Bronchial epithelial cell (primary cell): ENCODE data around the gene SHMT1. TPM values are rescaled to one million over a fixed set of nuclear protein-coding genes. Genes with fewer than 3 reads are reported as not detected.

Experiments
- DNase-seq: peaks from one replicate; pipeline ENCODE4 v3.0.0-alpha.2; 2010; ENCODE audit warnings: low read depth
- FAIRE-seq: peaks from 2 replicates; lab custom pipeline; 2011; peaks lifted over from hg19 to GRCh38; lab: Jason Lieb, UNC
- H3K27me3 ChIP-seq: 2 replicates; pipeline ENCODE4 v1.5.1; 2011; ENCODE audit warnings: low read length; ENCODE audit not compliant: control insufficient read depth, insufficient read depth
- H3K36me3 ChIP-seq: 2 replicates; pipeline ENCODE4 v1.5.1; 2011; ENCODE audit warnings: low read length; ENCODE audit not compliant: control insufficient read depth, insufficient read depth
- H3K4me3 ChIP-seq: 2 replicates; pipeline ENCODE4 v1.5.1; 2011; ENCODE audit warnings: mild to moderate bottlenecking, low read depth, low read length, control low read depth
- total RNA-seq: library from RNA; depleted of rRNA; stranded (reverse); fragments of >200 nt; gene quantifications from 2 replicates; pipeline ENCODE4 v1.2.1, GENCODE V29; 2014
- TF ChIP-seq, protein P1 (sequence below): IDR thresholded peaks from 2 replicates; pipeline ENCODE4 v1.5.1; 2011; ENCODE audit warnings: mild to moderate bottlenecking, moderate library complexity, low read length, control low read depth, inconsistent platforms; ENCODE audit not compliant: insufficient read depth, severe bottlenecking

The SHMT1 gene
- total RNA-seq, 1 donor from 2014 or later = 15.3 TPM

- Histone ChIP-seq H3K27me3 (no peaks in the 10 kb centered on the region), H3K36me3 (no peaks in the 10 kb centered on the region), H3K4me3 (no peak overlapping the region)
- DNase-seq (no peak), FAIRE-seq (no peak)
- TF ChIP-seq, protein P1, sequence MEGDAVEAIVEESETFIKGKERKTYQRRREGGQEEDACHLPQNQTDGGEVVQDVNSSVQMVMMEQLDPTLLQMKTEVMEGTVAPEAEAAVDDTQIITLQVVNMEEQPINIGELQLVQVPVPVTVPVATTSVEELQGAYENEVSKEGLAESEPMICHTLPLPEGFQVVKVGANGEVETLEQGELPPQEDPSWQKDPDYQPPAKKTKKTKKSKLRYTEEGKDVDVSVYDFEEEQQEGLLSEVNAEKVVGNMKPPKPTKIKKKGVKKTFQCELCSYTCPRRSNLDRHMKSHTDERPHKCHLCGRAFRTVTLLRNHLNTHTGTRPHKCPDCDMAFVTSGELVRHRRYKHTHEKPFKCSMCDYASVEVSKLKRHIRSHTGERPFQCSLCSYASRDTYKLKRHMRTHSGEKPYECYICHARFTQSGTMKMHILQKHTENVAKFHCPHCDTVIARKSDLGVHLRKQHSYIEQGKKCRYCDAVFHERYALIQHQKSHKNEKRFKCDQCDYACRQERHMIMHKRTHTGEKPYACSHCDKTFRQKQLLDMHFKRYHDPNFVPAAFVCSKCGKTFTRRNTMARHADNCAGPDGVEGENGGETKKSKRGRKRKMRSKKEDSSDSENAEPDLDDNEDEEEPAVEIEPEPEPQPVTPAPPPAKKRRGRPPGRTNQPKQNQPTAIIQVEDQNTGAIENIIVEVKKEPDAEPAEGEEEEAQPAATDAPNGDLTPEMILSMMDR = no peak
Measured at GRCh38 chr17:18371455-18371854, 8.1 kb upstream of the SHMT1 start.

GRCh38 chr17:18370761-18371160, 7.4 kb upstream of the SHMT1 start:
- TF ChIP-seq, protein P1 = no peak
- no peak overlapping the region for H3K4me3 ChIP-seq
- FAIRE-seq (no peak), DNase-seq (no peak)
- no peaks in the 10 kb centered on the region for H3K27me3 ChIP-seq
- no peaks in the 10 kb centered on the region for H3K36me3 ChIP-seq

DNA sequence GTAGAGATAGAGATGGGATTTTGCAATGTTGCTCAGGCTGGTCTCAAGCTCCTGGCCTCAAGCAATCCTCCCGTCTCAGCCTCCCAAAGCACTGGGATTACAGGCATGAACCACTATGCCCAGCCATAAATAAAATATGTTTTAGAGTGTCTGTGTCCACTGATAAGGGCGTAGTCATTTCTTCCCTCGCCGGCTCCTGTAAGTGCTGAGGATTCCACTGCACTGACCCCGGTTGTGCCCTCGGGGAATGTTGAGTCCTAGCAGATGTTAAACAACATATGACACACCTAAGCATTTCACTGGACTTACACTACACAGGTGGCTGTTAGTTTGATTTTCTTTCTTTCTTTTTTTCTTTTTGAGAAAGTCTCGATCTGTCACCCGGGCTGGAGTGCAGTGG, 5.6 kb upstream of the SHMT1 start:
- no peaks in the 10 kb centered on the region for H3K36me3 ChIP-seq
- DNase-seq (peak; percentile 39), FAIRE-seq (no peak)

GRCh38 chr17:18364166-18364565, 816 bp upstream of the SHMT1 start:
- no peaks in the 10 kb centered on the region for H3K27me3 ChIP-seq
- FAIRE-seq = no peak
- TF ChIP-seq, protein P1 = no peak
- H3K4me3 ChIP-seq = no peak overlapping the region
- H3K36me3 ChIP-seq = no peaks in the 10 kb centered on the region
- DNase-seq = no peak

More for the DNA sequence above, 5.6 kb upstream of the SHMT1 start:
- H3K4me3 ChIP-seq = no peak overlapping the region
- TF ChIP-seq, protein P1 = no peak
- no peaks in the 10 kb centered on the region for H3K27me3 ChIP-seq

DNA sequence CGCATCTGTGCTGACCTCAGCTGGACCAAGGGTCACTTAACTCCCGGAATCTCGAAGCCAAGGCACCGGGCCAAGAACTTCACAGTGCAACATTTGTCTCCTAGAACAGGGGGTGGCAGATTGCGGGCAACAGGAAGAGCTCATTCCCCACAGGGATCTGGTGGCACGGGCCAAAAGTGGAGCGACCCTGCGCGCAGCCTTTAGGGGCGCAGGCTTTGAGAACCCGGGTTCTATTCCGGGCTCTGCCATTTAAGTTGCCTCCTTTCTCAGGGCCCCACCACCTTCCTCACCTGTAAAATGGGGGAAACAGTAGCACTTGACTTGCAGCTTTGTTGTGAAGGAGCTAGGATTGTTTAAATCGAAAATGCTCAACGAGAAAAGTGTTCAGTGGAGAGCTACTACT, 651 bp downstream of the SHMT1 start:
- FAIRE-seq (no peak), DNase-seq (peak; percentile 15)
- H3K4me3 ChIP-seq = peak overlapping the region; percentile 87
- no peaks in the 10 kb centered on the region for H3K27me3 ChIP-seq
- TF ChIP-seq, protein P1 = no peak
- no peaks in the 10 kb centered on the region for H3K36me3 ChIP-seq
